Breast epithelium (tissue), 4 donors: Measurements from ENCODE around the gene SRF. TPM values are rescaled to one million over a fixed set of nuclear protein-coding genes. Genes with fewer than 3 reads are reported as not detected.

Experiments
- DNase-seq, 2 donors: peaks; one replicate each; pipeline ENCODE4 v3.0.0-alpha.2; 2019; ENCODE audit warnings: low spot score in 2 of 2
- H3K27ac ChIP-seq, 2 donors: fragments of 200-600 bp; sonication (generic) in 1 of 2; one replicate each; pipeline ENCODE4 v1.5.1; 2016 to 2019; ENCODE audit warnings: mild to moderate bottlenecking in 1 of 2
- H3K27me3 ChIP-seq, 2 donors: fragments of 200-600 bp; sonication (generic) in 1 of 2; one replicate each; pipeline versions ENCODE4 v1.5.1 to v1.6.0; 2017 to 2019; ENCODE audit warnings: control low read depth in 1 of 2, mild to moderate bottlenecking in 1 of 2
- H3K36me3 ChIP-seq: fragments of 200-600 bp; one replicate; pipeline ENCODE4 v1.5.1; 2019
- H3K4me1 ChIP-seq, 2 donors: fragments of 200-600 bp; sonication (generic); one replicate each; pipeline ENCODE4 v1.5.1; 2016 to 2019; ENCODE audit warnings: control low read depth in 1 of 2
- H3K4me3 ChIP-seq, 3 donors: fragments of 200-600 bp; sonication (generic); 1 replicate in 2 of 3; 2 replicates in 1 of 3; pipeline ENCODE4 v1.5.1; 2016 to 2019; ENCODE audit warnings: mild to moderate bottlenecking in 3 of 3, moderate library complexity in 2 of 3
- H3K9me3 ChIP-seq, 2 donors: fragments of 200-600 bp; sonication (generic) in 1 of 2; one replicate each; pipeline ENCODE4 v1.5.1; 2016 to 2019; ENCODE audit warnings: control low read depth in 1 of 2
- CTCF ChIP-seq, 3 donors: fragments of 450-650 bp; IDR thresholded peaks; one replicate each; pipeline ENCODE4 v1.5.1; 2016 to 2017; ENCODE audit warnings: antibody characterized with exemption in 3 of 3, mild to moderate bottlenecking in 3 of 3, moderate library complexity in 3 of 3
- POLR2A ChIP-seq: fragments of 450-650 bp; IDR thresholded peaks from one replicate; pipeline ENCODE4 v1.6.1; 2016; ENCODE audit warnings: antibody characterized with exemption, mild to moderate bottlenecking, moderate library complexity
- POLR2AphosphoS5 ChIP-seq, 3 donors: sonication (generic); formaldehyde crosslinking; IDR thresholded peaks; one replicate each; pipeline ENCODE4 v1.6.1; 2017; ENCODE audit warnings: antibody characterized with exemption in 3 of 3
- intact Hi-C: fragments of 100-400 bp; cut with DNase I; formaldehyde crosslinking; loops from one replicate; pipeline ENCODE4 v1.15.1; 2023; ENCODE audit warnings: low total_unique reads
- total RNA-seq, 3 donors: library from RNA; depleted of rRNA; stranded (reverse); fragments of >200 nt; gene quantifications; one replicate each; pipeline ENCODE4 v1.1.0, GENCODE V29; 2016

SRF gene
- total RNA-seq, 3 donors from 2014 or later, result 18.1 to 32.1 (median 28.5) TPM

- intact Hi-C loops, result loop anchor here (10.0 kb wide), 1 partner anchor 243 kb away; no protein-coding TSS in a partner anchor
- TF ChIP-seq POLR2AphosphoS5 (IDR thresholded peaks at IDR 0.05) (no peak), CTCF (IDR thresholded peaks at IDR 0.05) (no peak), POLR2A (no peak)
- no peak for DNase-seq
- Histone ChIP-seq H3K27me3 (no peaks in the 10 kb centered on the region), H3K4me3 (no peak overlapping the region), H3K9me3 (no peaks in the 10 kb centered on the region), H3K36me3 (peaks cover 4% of the 10 kb centered on the region), H3K27ac (no peak overlapping the region), H3K4me1 (peaks cover 3 to 4% of the 10 kb centered on the region in 2 donors)
Observed at GRCh38 chr6:43147691-43148477, 23.2 kb upstream of the SRF start.

- no peak for TF ChIP-seq POLR2A
- Histone ChIP-seq H3K27ac (no peak overlapping the region), H3K4me1 (no peaks in the 10 kb centered on the region), H3K4me3 (no peak overlapping the region), H3K36me3 (peaks cover 4% of the 10 kb centered on the region), H3K9me3 (no peaks in the 10 kb centered on the region), H3K27me3 (no peaks in the 10 kb centered on the region)
- intact Hi-C loops, result loop anchor here (10.0 kb wide), 1 partner anchor 244 kb away; no protein-coding TSS in a partner anchor
- no peak for DNase-seq
Observed at GRCh38 chr6:43149265-43149664, 21.8 kb upstream of the SRF start.

GRCh38 chr6:43150051-43150751, 20.9 kb upstream of the SRF start:
- Histone ChIP-seq H3K9me3 (no peaks in the 10 kb centered on the region), H3K27ac (peak overlapping the region in 1 of 2 donors; percentile 15), H3K36me3 (peaks cover 4% of the 10 kb centered on the region), H3K4me3 (no peak overlapping the region), H3K27me3 (no peaks in the 10 kb centered on the region), H3K4me1 (no peaks in the 10 kb centered on the region)
- intact Hi-C loops, result loop anchor here (5.0 kb wide), 2 partner anchors 882 to 952 kb away; no protein-coding TSS in a partner anchor
- TF ChIP-seq POLR2A, result no peak
- TF ChIP-seq POLR2AphosphoS5 (IDR thresholded peaks at IDR 0.05), result no peak
- TF ChIP-seq CTCF (IDR thresholded peaks at IDR 0.05), result no peak
- no peak for DNase-seq

- intact Hi-C loops, result no loop called here
- H3K27ac ChIP-seq, result no peak overlapping the region
- no peaks in the 10 kb centered on the region for H3K36me3 ChIP-seq
Observed at GRCh38 chr6:43159599-43159998, 11.5 kb upstream of the SRF start.

GRCh38 chr6:43163899-43164298, 7.2 kb upstream of the SRF start:
- TF ChIP-seq POLR2A, result no peak
- Histone ChIP-seq H3K9me3 (no peaks in the 10 kb centered on the region), H3K36me3 (no peaks in the 10 kb centered on the region), H3K27me3 (no peaks in the 10 kb centered on the region), H3K4me3 (no peak overlapping the region), H3K4me1 (no peaks in the 10 kb centered on the region), H3K27ac (no peak overlapping the region)
- intact Hi-C loops, result no loop called here
- no peak for DNase-seq

More at GRCh38 chr6:43159599-43159998, 11.5 kb upstream of the SRF start:
- no peaks in the 10 kb centered on the region for H3K4me1 ChIP-seq
- DNase-seq, result no peak
- no peaks in the 10 kb centered on the region for H3K9me3 ChIP-seq
- H3K27me3 ChIP-seq, result no peaks in the 10 kb centered on the region
- TF ChIP-seq CTCF (IDR thresholded peaks at IDR 0.05) (no peak), POLR2A (no peak), POLR2AphosphoS5 (IDR thresholded peaks at IDR 0.05) (no peak)
- H3K4me3 ChIP-seq, result no peak overlapping the region

- H3K4me3 ChIP-seq, result peak overlapping the region; percentile 97 to 100 (median 97)
- intact Hi-C loops, result no loop called here
- H3K27ac ChIP-seq, result peak overlapping the region; percentile 99 to 100
- no peaks in the 10 kb centered on the region for H3K36me3 ChIP-seq
- H3K9me3 ChIP-seq, result no peaks in the 10 kb centered on the region
- peak in 1 of 2 donors; percentile 83 for DNase-seq
- H3K27me3 ChIP-seq, result no peaks in the 10 kb centered on the region
- peaks cover 11 to 22% of the 10 kb centered on the region in 2 donors for H3K4me1 ChIP-seq
- TF ChIP-seq POLR2AphosphoS5 (IDR thresholded peaks at IDR 0.05), result no peak
- no peak for TF ChIP-seq POLR2A
- no peak for TF ChIP-seq CTCF (IDR thresholded peaks at IDR 0.05)
Observed at GRCh38 chr6:43170417-43170930, 595 bp upstream of the SRF start.
